ENCODE results near the gene PLEKHA4. TPM values are rescaled to one million over a fixed set of nuclear protein-coding genes. Genes with fewer than 3 reads are reported as not detected.
"Not testable (repeated sequence)": the region's sequence is repeated elsewhere in the genome, so short reads cannot be mapped to it uniquely, and the experiment has no call there.

PLEKHA4 gene
- total RNA-seq, 1 donor from 2014 or later = 1.9 TPM

DNA sequence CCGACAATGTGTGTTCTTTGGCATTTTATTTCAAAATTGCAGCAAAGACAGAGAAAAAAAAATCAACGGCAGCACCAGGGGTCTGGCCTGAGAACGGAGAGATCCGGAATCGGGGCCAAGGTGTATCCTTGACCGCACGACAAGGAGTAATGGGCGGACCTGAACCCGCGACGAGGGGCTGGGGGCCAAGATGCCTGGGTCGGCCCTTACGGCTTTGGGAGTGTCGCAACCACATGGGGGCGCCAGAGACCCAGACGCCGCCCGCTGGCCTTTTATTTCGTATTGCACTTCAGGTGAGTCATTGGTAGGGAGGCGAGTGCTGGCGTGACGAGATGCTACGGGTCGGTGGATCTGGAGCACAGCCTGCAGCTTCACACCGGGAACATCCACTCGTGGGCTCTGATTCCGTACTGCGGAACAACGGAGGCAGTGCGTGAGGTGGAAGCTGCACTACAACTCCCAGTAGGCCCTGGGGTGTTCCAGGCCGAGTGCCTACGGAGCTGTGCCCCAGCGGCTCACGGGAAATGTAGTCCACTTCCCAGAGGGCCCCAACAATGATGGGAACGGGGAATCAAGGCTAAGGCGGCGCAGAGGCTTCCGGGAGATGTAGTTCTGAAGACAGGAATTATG is 73.2 kb downstream of the PLEKHA4 start:
- intact Hi-C loops (cut with micrococcal nuclease) = loop anchor here (1.0 to 2.0 kb wide), 7 partner anchors 16 to 198 kb away; partner anchors contain the start of genes BCAT2, GYS1, NUCB1 and RUVBL2
- Mint-ChIP-seq H3K4me1 (ENCODE audit: low read depth) (peaks cover 7% of the 10 kb centered on the region), H3K36me3 (ENCODE audit: low read depth) (peaks cover 3% of the 10 kb centered on the region), H3K9me3 (no peaks in the 10 kb centered on the region), H3K27me3 (ENCODE audit: insufficient read depth) (no peaks in the 10 kb centered on the region), H3K4me3 (peak overlapping the region; percentile 89), H3K27ac (peak overlapping the region; percentile 87)
- peak; percentile 79 for DNase-seq (ENCODE audit: low spot score)

DNA sequence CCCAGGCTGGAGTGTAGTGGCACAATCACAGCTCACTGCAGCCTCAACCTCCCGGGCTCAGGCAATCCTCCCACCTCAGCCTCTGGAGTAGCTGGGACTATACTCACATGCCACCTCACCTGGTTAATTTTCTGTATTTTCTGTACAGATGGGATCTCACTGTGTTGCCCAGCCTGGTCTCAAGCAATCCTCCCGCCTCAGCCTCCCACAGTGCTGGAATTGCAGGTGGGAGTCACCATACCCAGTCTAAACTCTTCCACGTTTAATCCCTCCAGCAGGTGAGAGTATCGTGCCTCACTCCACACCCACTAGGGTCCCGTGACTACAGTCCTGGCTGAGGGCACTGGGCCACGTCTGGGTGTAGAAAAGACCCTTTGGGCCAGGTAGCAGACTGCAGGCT is 74.1 kb downstream of the PLEKHA4 start:
- H3K9me3 Mint-ChIP-seq = no peaks in the 10 kb centered on the region
- peaks cover 7% of the 10 kb centered on the region for H3K4me1 Mint-ChIP-seq (ENCODE audit: low read depth)
- no peak for DNase-seq (ENCODE audit: low spot score)
- H3K4me3 Mint-ChIP-seq = peak overlapping the region; percentile 89
- H3K27me3 Mint-ChIP-seq (ENCODE audit: insufficient read depth) = no peaks in the 10 kb centered on the region
- H3K36me3 Mint-ChIP-seq (ENCODE audit: low read depth) = peaks cover 3% of the 10 kb centered on the region
- H3K27ac Mint-ChIP-seq = peak overlapping the region; percentile 67
- intact Hi-C loops (cut with micrococcal nuclease) = loop anchor here (2.0 kb wide), 1 partner anchor 49 kb away; no protein-coding TSS in a partner anchor

DNA sequence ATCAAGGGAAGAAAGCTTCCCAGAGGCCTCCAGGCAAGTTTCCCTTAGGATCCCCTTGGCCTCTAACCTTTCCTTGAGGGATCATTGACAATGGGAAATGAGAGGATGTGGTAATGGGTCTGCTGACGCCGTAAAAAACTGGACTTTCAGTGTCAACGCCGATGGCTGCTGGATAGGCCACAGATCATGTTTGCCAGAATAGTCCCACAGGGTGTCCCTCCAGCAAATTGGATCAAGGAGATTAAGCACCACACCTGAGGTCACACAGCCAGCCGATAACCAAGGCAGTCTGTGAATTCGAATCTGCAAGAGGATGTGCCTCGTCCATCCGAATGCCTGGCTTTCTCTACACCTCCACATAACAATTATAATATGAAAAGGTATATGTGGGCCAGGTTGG is 75.1 kb downstream of the PLEKHA4 start:
- no peak for DNase-seq (ENCODE audit: low spot score)
- H3K36me3 Mint-ChIP-seq (ENCODE audit: low read depth) = peaks cover 3% of the 10 kb centered on the region
- no peak overlapping the region for H3K27ac Mint-ChIP-seq
- H3K9me3 Mint-ChIP-seq = no peaks in the 10 kb centered on the region
- peaks cover 7% of the 10 kb centered on the region for H3K4me1 Mint-ChIP-seq (ENCODE audit: low read depth)
- intact Hi-C loops (cut with micrococcal nuclease) = no loop called here
- no peaks in the 10 kb centered on the region for H3K27me3 Mint-ChIP-seq (ENCODE audit: insufficient read depth)
- no peak overlapping the region for H3K4me3 Mint-ChIP-seq

DNA sequence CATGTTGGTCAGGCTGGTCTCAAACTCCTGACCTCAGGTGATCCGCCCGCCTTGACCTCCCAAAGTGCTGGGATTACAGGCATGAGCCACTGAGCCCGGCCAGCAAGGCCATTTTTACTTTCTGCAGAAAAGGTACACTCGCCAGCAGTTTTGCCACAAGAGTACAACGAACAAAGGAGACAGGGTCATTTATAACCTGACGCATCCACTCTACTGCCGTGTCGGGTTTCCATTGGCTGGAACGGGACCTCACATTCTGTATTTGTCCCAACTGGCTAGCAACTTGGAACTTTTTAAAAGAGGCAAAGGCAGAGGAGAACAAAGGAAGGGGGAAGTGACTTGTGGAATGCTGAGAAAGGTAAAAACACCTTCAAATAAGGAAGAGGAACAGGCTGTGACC is 81.1 kb downstream of the PLEKHA4 start:
- H3K27ac Mint-ChIP-seq; DNase-seq (ENCODE audit: low spot score); H3K36me3 Mint-ChIP-seq (ENCODE audit: low read depth); intact Hi-C loops (cut with micrococcal nuclease); H3K4me1 Mint-ChIP-seq (ENCODE audit: low read depth); H3K4me3 Mint-ChIP-seq; H3K9me3 Mint-ChIP-seq; H3K27me3 Mint-ChIP-seq (ENCODE audit: insufficient read depth): not testable (repeated sequence)

Other genes with a start within 250 kb of the PLEKHA4 start
- 1,774 and 1,780 TPM in 2 replicates for gene RPL18, start 249.4 kb downstream of the PLEKHA4 start, total RNA-seq
- 40.8 and 44.1 TPM in 2 replicates for gene SPHK2, start 249.1 kb downstream of the PLEKHA4 start, total RNA-seq
- 8.5 and 9.1 TPM in 2 replicates for gene DBP, start 231.2 kb downstream of the PLEKHA4 start, total RNA-seq
- 13.0 and 13.9 TPM in 2 replicates for gene CA11, start 222.4 kb downstream of the PLEKHA4 start, total RNA-seq
- 0.44 and 0.54 TPM in 2 replicates for gene NTN5, start 195.6 kb downstream of the PLEKHA4 start, total RNA-seq
- gene FUT2, start 172.6 kb downstream of the PLEKHA4 start, total RNA-seq = not detected in 2 replicates
- 1.4 and 1.7 TPM in 2 replicates for gene MAMSTR, start 148.9 kb downstream of the PLEKHA4 start, total RNA-seq
- 0.44 and 0.88 TPM in 2 replicates for gene RASIP1, start 128.0 kb downstream of the PLEKHA4 start, total RNA-seq
- 0.37 TPM in 1 of 2 replicates, not detected in the other for gene IZUMO1, start 121.7 kb downstream of the PLEKHA4 start, total RNA-seq
- gene FUT1, start 116.0 kb downstream of the PLEKHA4 start, total RNA-seq = 0.54 and 0.57 TPM in 2 replicates
- gene FGF21, start 113.1 kb downstream of the PLEKHA4 start, total RNA-seq = not detected in 2 replicates
- gene BCAT2, start 57.6 kb downstream of the PLEKHA4 start, total RNA-seq = 93.3 and 93.6 TPM in 2 replicates
- 0.57 and 0.64 TPM in 2 replicates for gene HSD17B14, start 32.1 kb downstream of the PLEKHA4 start, total RNA-seq
- 53.1 and 53.7 TPM in 2 replicates for gene PPP1R15A, start 3.8 kb upstream of the PLEKHA4 start, total RNA-seq
- gene TULP2, start 30.1 kb upstream of the PLEKHA4 start, total RNA-seq = not detected in 2 replicates
- gene NUCB1, start 31.7 kb upstream of the PLEKHA4 start, total RNA-seq = 117 and 122 TPM in 2 replicates
- gene DHDH, start 65.1 kb upstream of the PLEKHA4 start, total RNA-seq = not detected in 2 replicates
- gene BAX, start 86.3 kb upstream of the PLEKHA4 start, total RNA-seq = 292 and 295 TPM in 2 replicates
- 651 and 662 TPM in 2 replicates for gene FTL, start 96.7 kb upstream of the PLEKHA4 start, total RNA-seq
- gene GYS1, start 124.7 kb upstream of the PLEKHA4 start, total RNA-seq = 71.2 and 77.1 TPM in 2 replicates
- gene RUVBL2, start 125.3 kb upstream of the PLEKHA4 start, total RNA-seq = 172 and 175 TPM in 2 replicates
- not detected in 2 replicates for gene LHB, start 148.5 kb upstream of the PLEKHA4 start, total RNA-seq
- gene CGB3, start 155.7 kb upstream of the PLEKHA4 start, total RNA-seq = not detected in 2 replicates
- not detected in 2 replicates for gene CGB2, start 163.3 kb upstream of the PLEKHA4 start, total RNA-seq
- not detected in 2 replicates for gene CGB1, start 168.3 kb upstream of the PLEKHA4 start, total RNA-seq
- not detected in 2 replicates for gene CGB5, start 175.2 kb upstream of the PLEKHA4 start, total RNA-seq
- gene CGB8, start 180.5 kb upstream of the PLEKHA4 start, total RNA-seq = not detected in 2 replicates
- gene CGB7, start 189.1 kb upstream of the PLEKHA4 start, total RNA-seq = not detected in 2 replicates
- not detected in 2 replicates for gene NTF4, start 196.2 kb upstream of the PLEKHA4 start, total RNA-seq
- not detected in 2 replicates for gene KCNA7, start 204.1 kb upstream of the PLEKHA4 start, total RNA-seq
- gene SNRNP70, start 216.8 kb upstream of the PLEKHA4 start, total RNA-seq = 259 and 272 TPM in 2 replicates
- 4.9 and 7.8 TPM in 2 replicates for gene LIN7B, start 245.8 kb upstream of the PLEKHA4 start, total RNA-seq